HFFc6 (cell line): ENCODE results near the gene CYBC1. TPM values are rescaled to one million over a fixed set of nuclear protein-coding genes. Genes with fewer than 3 reads are reported as not detected.
A peak's percentile ranks its signal among the peaks of the same experiment; 100 is the strongest.

Source experiments
- DNase-seq: peaks from one replicate; pipeline ENCODE4 v3.0.0-alpha.2; 2018
- H3K27ac Mint-ChIP-seq: 2 replicates; pipeline ENCODE4 v1.8.0; 2020; ENCODE audit warnings: mild to moderate bottlenecking, mixed read lengths
- H3K27me3 Mint-ChIP-seq: 2 replicates; pipeline ENCODE4 v1.8.0; 2021; ENCODE audit warnings: mild to moderate bottlenecking, moderate library complexity, mixed read lengths; ENCODE audit not compliant: insufficient read depth
- H3K36me3 Mint-ChIP-seq: 2 replicates; pipeline ENCODE4 v1.8.0; 2021; ENCODE audit warnings: low read depth, mixed read lengths
- H3K4me1 Mint-ChIP-seq: 2 replicates; pipeline ENCODE4 v1.8.0; 2020; ENCODE audit warnings: low read depth, mixed read lengths
- H3K4me3 Mint-ChIP-seq: 2 replicates; pipeline ENCODE4 v1.8.0; 2020; ENCODE audit warnings: mild to moderate bottlenecking, moderate library complexity, mixed read lengths
- H3K9me3 Mint-ChIP-seq: 2 replicates; pipeline ENCODE4 v1.8.0; 2020; ENCODE audit warnings: mild to moderate bottlenecking, mixed read lengths
- CTCF ChIP-seq: fragments of 200-600 bp; sonication (generic); IDR thresholded peaks from 2 replicates; pipeline ENCODE4 v1.5.0; 2021; ENCODE audit warnings: antibody characterized with exemption, mild to moderate bottlenecking
- total RNA-seq, 6 experiments: library from RNA; stranded (reverse); fragmentation: NEBNext Ultra II Directional; extraction: Animal tissue kit (Norgen Biotek cat#: 25700); gene quantifications; 2 replicates in 1 of 6; 3 replicates in 5 of 6; pipeline ENCODE4 v1.2.3, GENCODE V29; 2021

Gene CYBC1
- total RNA-seq, 6 experiments from 2014 or later = 47.4 to 60.5 (median 48.7) TPM

- no peak for TF ChIP-seq CTCF
- no peak for DNase-seq
- Mint-ChIP-seq H3K27me3 (peaks cover 11% of the 10 kb centered on the region), H3K36me3 (no peaks in the 10 kb centered on the region), H3K4me3 (no peak overlapping the region), H3K4me1 (peaks cover 7% of the 10 kb centered on the region; the same call in 1 of the 2 replicates), H3K27ac (no peak overlapping the region), H3K9me3 (no peaks in the 10 kb centered on the region)
These were observed 22.0 kb downstream of the CYBC1 start for GRCh38 chr17:82428546-82428945.

DNA sequence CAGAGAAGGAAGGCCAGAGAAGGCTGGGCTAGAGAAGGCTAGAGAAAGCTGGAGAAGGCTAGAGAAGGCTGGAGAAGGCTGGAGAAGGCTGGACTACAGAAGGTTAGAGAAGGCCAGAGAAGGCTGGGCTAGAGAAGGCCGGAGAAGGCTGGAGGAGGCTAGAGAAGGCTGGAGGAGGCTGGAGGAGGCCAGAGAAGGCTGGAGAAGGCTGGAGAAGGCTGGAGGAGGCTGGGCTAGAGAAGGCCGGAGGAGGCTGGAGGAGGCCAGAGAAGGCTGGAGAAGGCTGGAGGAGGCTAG lies 25.7 kb downstream of the CYBC1 start:
- Mint-ChIP-seq H3K27me3 (peaks cover 7% of the 10 kb centered on the region; the same call in 1 of the 2 replicates), H3K4me1 (peaks cover 6% of the 10 kb centered on the region), H3K9me3 (peaks cover 11% of the 10 kb centered on the region; the same call in 1 of the 2 replicates), H3K36me3 (peaks cover 25% of the 10 kb centered on the region), H3K27ac (no peak overlapping the region), H3K4me3 (no peak overlapping the region)
- DNase-seq = no peak
- TF ChIP-seq CTCF = 0 out of 2 replicates have a peak, but pooled peaks have one; percentile 4

- Mint-ChIP-seq H3K9me3 (peaks cover 11% of the 10 kb centered on the region; the same call in 1 of the 2 replicates), H3K27me3 (peaks cover 4% of the 10 kb centered on the region; the same call in 1 of the 2 replicates), H3K27ac (no peak overlapping the region)
These were observed 26.3 kb downstream of the CYBC1 start for GRCh38 chr17:82424001-82424862.

GRCh38 chr17:82419540-82419939 lies 31.0 kb downstream of the CYBC1 start:
- H3K4me1 Mint-ChIP-seq = peaks cover 14% of the 10 kb centered on the region

More at GRCh38 chr17:82424001-82424862, 26.3 kb downstream of the CYBC1 start:
- peak; percentile 38 for DNase-seq
- Mint-ChIP-seq H3K36me3 (peaks cover 25% of the 10 kb centered on the region), H3K4me3 (no peak overlapping the region), H3K4me1 (peaks cover 8% of the 10 kb centered on the region)
- peak; percentile 86 for TF ChIP-seq CTCF

More at GRCh38 chr17:82419540-82419939, 31.0 kb downstream of the CYBC1 start:
- no peak for TF ChIP-seq CTCF
- H3K27me3 Mint-ChIP-seq = no peaks in the 10 kb centered on the region
- H3K4me3 Mint-ChIP-seq = peak overlapping the region; percentile 88
- peaks cover 25% of the 10 kb centered on the region for H3K36me3 Mint-ChIP-seq
- no peak for DNase-seq
- H3K9me3 Mint-ChIP-seq = peaks cover 11% of the 10 kb centered on the region; the same call in 1 of the 2 replicates
- H3K27ac Mint-ChIP-seq = no peak overlapping the region; the same call in 1 of the 2 replicates
